BLaER1 treated with 17β-estradiol and CSF1 and Interleukin-3, amounts not matched to agents 10 nM and 100 nM (cell line): ENCODE measurements around the gene ZNF775.
A peak's percentile ranks its signal among the peaks of the same experiment; 100 is the strongest.

Experiments
- H3K27ac ChIP-seq, 11 experiments: shearing (Covaris generic); formaldehyde crosslinking; 2 replicates each; pipeline ENCODE4 v1.8.1; 2022
- H3K27me3 ChIP-seq, 11 experiments: shearing (Covaris generic); formaldehyde crosslinking; 2 replicates each; pipeline ENCODE4 v1.8.1; 2022
- H3K36me3 ChIP-seq, 11 experiments: shearing (Covaris generic); formaldehyde crosslinking; 2 replicates each; pipeline ENCODE4 v1.8.1; 2022
- H3K4me1 ChIP-seq, 10 experiments: shearing (Covaris generic); formaldehyde crosslinking; 2 replicates each; pipeline ENCODE4 v1.8.1; 2022
- H3K4me2 ChIP-seq, 11 experiments: shearing (Covaris generic); formaldehyde crosslinking; 2 replicates each; pipeline ENCODE4 v1.8.1; 2022
- H3K4me3 ChIP-seq, 10 experiments: shearing (Covaris generic); formaldehyde crosslinking; 2 replicates each; pipeline ENCODE4 v1.8.1; 2022
- H3K9ac ChIP-seq, 11 experiments: shearing (Covaris generic); formaldehyde crosslinking; 2 replicates each; pipeline ENCODE4 v1.8.1; 2022
- H3K9me3 ChIP-seq, 11 experiments: shearing (Covaris generic); formaldehyde crosslinking; replicated peaks in 1 of 11; 2 replicates each; pipeline ENCODE4 v1.8.1; 2022
- H4K20me1 ChIP-seq, 11 experiments: shearing (Covaris generic); formaldehyde crosslinking; 2 replicates each; pipeline ENCODE4 v1.8.1; 2022
- Cebpa-rat ChIP-seq, 11 experiments: shearing (Covaris generic); IDR thresholded peaks; 2 replicates each; pipeline ENCODE4 v1.8.1; 2022

Gene ZNF775

GRCh38 chr7:150420242-150420641 is 41.1 kb downstream of the ZNF775 start:
- Histone ChIP-seq H3K27ac (no peak overlapping the region), H3K9me3 (no peaks in the 10 kb centered on the region), H3K36me3 (no peaks in the 10 kb centered on the region), H3K4me3 (no peak overlapping the region), H3K4me2 (no peak overlapping the region), H3K4me1 (peaks cover 0 to 8% (median 0%) of the 10 kb centered on the region in 10 experiments; a peak in 6 of 20 replicates), H4K20me1 (no peaks in the 10 kb centered on the region), H3K27me3 (peaks cover 0 to 10% (median 6%) of the 10 kb centered on the region in 11 experiments; a peak in 9 of 22 replicates), H3K9ac (no peak overlapping the region)
- no peak for TF ChIP-seq Cebpa-rat (IDR thresholded peaks at IDR 0.05)

- Histone ChIP-seq H3K4me3 (no peak overlapping the region), H4K20me1 (no peaks in the 10 kb centered on the region), H3K27ac (no peak overlapping the region), H3K27me3 (peaks cover 0 to 10% (median 6%) of the 10 kb centered on the region in 11 experiments; a peak in 9 of 22 replicates), H3K36me3 (no peaks in the 10 kb centered on the region), H3K4me2 (peak overlapping the region in 5 of 11 experiments; percentile 12 to 36 (median 29); a peak in 5 of 22 replicates), H3K4me1 (0 out of 20 replicates have a peak, but pooled peaks cover 0 to under 1% (median 0%) of the 10 kb centered on the region in 10 experiments), H3K9ac (no peak overlapping the region), H3K9me3 (no peaks in the 10 kb centered on the region)
- no peak for TF ChIP-seq Cebpa-rat (IDR thresholded peaks at IDR 0.05)
These were observed 42.0 kb downstream of the ZNF775 start for GRCh38 chr7:150420987-150421674.

GRCh38 chr7:150421831-150422230 is 42.7 kb downstream of the ZNF775 start:
- Histone ChIP-seq H3K27me3 (peaks cover 0 to 10% (median 6%) of the 10 kb centered on the region in 11 experiments; a peak in 9 of 22 replicates), H3K4me2 (no peak overlapping the region), H3K27ac (no peak overlapping the region), H3K36me3 (no peaks in the 10 kb centered on the region), H3K4me3 (no peak overlapping the region), H3K9me3 (no peaks in the 10 kb centered on the region), H4K20me1 (no peaks in the 10 kb centered on the region), H3K4me1 (peaks cover 0 to 3% (median 0%) of the 10 kb centered on the region in 10 experiments; a peak in 6 of 20 replicates), H3K9ac (no peak overlapping the region)
- TF ChIP-seq Cebpa-rat (IDR thresholded peaks at IDR 0.05), result no peak

GRCh38 chr7:150425670-150426069 is 46.5 kb downstream of the ZNF775 start:
- no peak overlapping the region for H3K27ac ChIP-seq
- no peak overlapping the region for H3K9ac ChIP-seq
- H3K9me3 ChIP-seq, result no peaks in the 10 kb centered on the region
- H3K4me3 ChIP-seq, result no peak overlapping the region
- H4K20me1 ChIP-seq, result no peaks in the 10 kb centered on the region; a peak in 1 of 22 replicates
- no peak for TF ChIP-seq Cebpa-rat (IDR thresholded peaks at IDR 0.05)
- H3K36me3 ChIP-seq, result no peaks in the 10 kb centered on the region
- peaks cover 0 to 17% (median 3%) of the 10 kb centered on the region in 11 experiments; a peak in 10 of 22 replicates for H3K27me3 ChIP-seq
- H3K4me1 ChIP-seq, result peaks cover 36 to 41% (median 38%) of the 10 kb centered on the region in 10 experiments
- H3K4me2 ChIP-seq, result no peak overlapping the region

- Histone ChIP-seq H4K20me1 (no peaks in the 10 kb centered on the region; a peak in 1 of 22 replicates), H3K9me3 (no peaks in the 10 kb centered on the region), H3K9ac (peak overlapping the region in 7 of 11 experiments; percentile 3 to 65 (median 51); a peak in 11 of 22 replicates), H3K27me3 (peaks cover 0 to 26% (median 0%) of the 10 kb centered on the region in 11 experiments; a peak in 5 of 22 replicates), H3K36me3 (no peaks in the 10 kb centered on the region), H3K4me2 (peak overlapping the region; percentile 80 to 97 (median 87)), H3K4me3 (peak overlapping the region in 2 of 10 experiments; percentile 14 to 19; a peak in 1 of 20 replicates), H3K4me1 (peaks cover 49 to 71% (median 59%) of the 10 kb centered on the region in 10 experiments), H3K27ac (peak overlapping the region in 9 of 11 experiments; percentile 43 to 79 (median 64); a peak in 19 of 22 replicates)
- no peak for TF ChIP-seq Cebpa-rat (IDR thresholded peaks at IDR 0.05)
These were observed 49.7 kb downstream of the ZNF775 start for GRCh38 chr7:150428671-150429451.

GRCh38 chr7:150429699-150430098 is 50.6 kb downstream of the ZNF775 start:
- Histone ChIP-seq H3K4me3 (no peak overlapping the region), H3K9me3 (no peaks in the 10 kb centered on the region), H4K20me1 (no peaks in the 10 kb centered on the region; a peak in 1 of 22 replicates), H3K27ac (peak overlapping the region in 6 of 11 experiments; percentile 63 to 79 (median 71); a peak in 12 of 22 replicates), H3K4me2 (peak overlapping the region; percentile 80 to 97 (median 87)), H3K27me3 (peaks cover 0 to 26% (median 0%) of the 10 kb centered on the region in 11 experiments; a peak in 5 of 22 replicates), H3K36me3 (no peaks in the 10 kb centered on the region), H3K4me1 (peaks cover 57 to 75% (median 67%) of the 10 kb centered on the region in 10 experiments), H3K9ac (peak overlapping the region in 2 of 11 experiments; percentile 9 to 47; a peak in 1 of 22 replicates)
- no peak for TF ChIP-seq Cebpa-rat (IDR thresholded peaks at IDR 0.05)

GRCh38 chr7:150430465-150431085 is 51.4 kb downstream of the ZNF775 start:
- peak overlapping the region in 4 of 11 experiments; percentile 64 to 79 (median 78); a peak in 7 of 22 replicates for H3K27ac ChIP-seq
- no peaks in the 10 kb centered on the region for H3K9me3 ChIP-seq
- H3K36me3 ChIP-seq, result no peaks in the 10 kb centered on the region
- H3K9ac ChIP-seq, result no peak overlapping the region
- peaks cover 0 to 26% (median 0%) of the 10 kb centered on the region in 11 experiments; a peak in 5 of 22 replicates for H3K27me3 ChIP-seq
- TF ChIP-seq Cebpa-rat (IDR thresholded peaks at IDR 0.05), result no peak
- H3K4me3 ChIP-seq, result no peak overlapping the region
- no peaks in the 10 kb centered on the region; a peak in 1 of 22 replicates for H4K20me1 ChIP-seq
- H3K4me1 ChIP-seq, result peaks cover 65 to 84% (median 76%) of the 10 kb centered on the region in 10 experiments
- H3K4me2 ChIP-seq, result peak overlapping the region in 10 of 11 experiments; percentile 31 to 97 (median 86); a peak in 21 of 22 replicates

- H4K20me1 ChIP-seq, result no peaks in the 10 kb centered on the region; a peak in 1 of 22 replicates
- no peak overlapping the region for H3K27ac ChIP-seq
- no peaks in the 10 kb centered on the region for H3K36me3 ChIP-seq
- H3K9ac ChIP-seq, result no peak overlapping the region
- TF ChIP-seq Cebpa-rat (IDR thresholded peaks at IDR 0.05), result no peak
- peaks cover 0 to 26% (median 0%) of the 10 kb centered on the region in 11 experiments; a peak in 5 of 22 replicates for H3K27me3 ChIP-seq
- H3K4me1 ChIP-seq, result peaks cover 73 to 89% (median 82%) of the 10 kb centered on the region in 10 experiments
- H3K9me3 ChIP-seq, result no peaks in the 10 kb centered on the region
- H3K4me2 ChIP-seq, result peak overlapping the region in 6 of 11 experiments; percentile 8 to 93 (median 40); a peak in 4 of 22 replicates
- no peak overlapping the region for H3K4me3 ChIP-seq
These were observed 52.9 kb downstream of the ZNF775 start for GRCh38 chr7:150431839-150432658.
